Skin epidermis (tissue), 12 donors: Measurements from ENCODE around the gene SOX5.

Source experiments
- H3K27ac ChIP-seq, 21 experiments: fragments of 200-600 bp; sonication (generic) in 11 of 21; one replicate each; pipeline ENCODE4 v1.5.0; 2020; ENCODE audit warnings: mild to moderate bottlenecking in 3 of 21, inconsistent platforms in 2 of 21, moderate library complexity in 2 of 21
- H3K4me3 ChIP-seq, 7 experiments: fragments of 200-600 bp; sonication (generic) in 2 of 7; one replicate each; pipeline ENCODE4 v1.5.0; 2020; ENCODE audit warnings: inconsistent platforms in 2 of 7, mild to moderate bottlenecking in 2 of 7, moderate library complexity in 1 of 7

The SOX5 gene

GRCh38 chr12:23566133-23566532 lies 383.3 kb downstream of the SOX5 start:
- Histone ChIP-seq H3K4me3 (no peak overlapping the region), H3K27ac (no peak overlapping the region)

GRCh38 chr12:23564451-23565152 lies 384.9 kb downstream of the SOX5 start:
- Histone ChIP-seq H3K27ac (no peak overlapping the region), H3K4me3 (no peak overlapping the region)

- H3K27ac ChIP-seq = no peak overlapping the region
- H3K4me3 ChIP-seq = no peak overlapping the region
These were observed 387.8 kb downstream of the SOX5 start for GRCh38 chr12:23561364-23562345.

- no peak overlapping the region for H3K4me3 ChIP-seq
- H3K27ac ChIP-seq = no peak overlapping the region
These were observed 388.9 kb downstream of the SOX5 start for GRCh38 chr12:23560611-23561010.

- no peak overlapping the region for H3K4me3 ChIP-seq
- H3K27ac ChIP-seq = no peak overlapping the region
These were observed 390.2 kb downstream of the SOX5 start for GRCh38 chr12:23559268-23559753.

GRCh38 chr12:23556661-23557060 lies 392.8 kb downstream of the SOX5 start:
- Histone ChIP-seq H3K27ac (no peak overlapping the region), H3K4me3 (no peak overlapping the region)

GRCh38 chr12:23555825-23556207 lies 393.7 kb downstream of the SOX5 start:
- Histone ChIP-seq H3K4me3 (no peak overlapping the region), H3K27ac (no peak overlapping the region)

GRCh38 chr12:23555180-23555824 lies 394.2 kb downstream of the SOX5 start:
- Histone ChIP-seq H3K27ac (no peak overlapping the region), H3K4me3 (no peak overlapping the region)

GRCh38 chr12:23552417-23552816 lies 397.1 kb downstream of the SOX5 start:
- H3K27ac ChIP-seq = no peak overlapping the region
- no peak overlapping the region for H3K4me3 ChIP-seq

- Histone ChIP-seq H3K4me3 (no peak overlapping the region), H3K27ac (no peak overlapping the region)
These were observed 398.7 kb downstream of the SOX5 start for GRCh38 chr12:23550753-23551152.

GRCh38 chr12:23548742-23549141 lies 400.7 kb downstream of the SOX5 start:
- no peak overlapping the region for H3K4me3 ChIP-seq
- H3K27ac ChIP-seq = no peak overlapping the region

GRCh38 chr12:23546756-23547155 lies 402.7 kb downstream of the SOX5 start:
- no peak overlapping the region for H3K4me3 ChIP-seq
- H3K27ac ChIP-seq = no peak overlapping the region

GRCh38 chr12:23543767-23544166 lies 405.7 kb downstream of the SOX5 start:
- Histone ChIP-seq H3K27ac (no peak overlapping the region), H3K4me3 (no peak overlapping the region)

GRCh38 chr12:23542187-23542586 lies 407.3 kb downstream of the SOX5 start:
- H3K27ac ChIP-seq = no peak overlapping the region
- no peak overlapping the region for H3K4me3 ChIP-seq

- H3K4me3 ChIP-seq = no peak overlapping the region
- no peak overlapping the region for H3K27ac ChIP-seq
These were observed 408.9 kb downstream of the SOX5 start for GRCh38 chr12:23540572-23540971.

- H3K4me3 ChIP-seq = no peak overlapping the region
- H3K27ac ChIP-seq = no peak overlapping the region
These were observed 413.2 kb downstream of the SOX5 start for GRCh38 chr12:23536293-23536692.

- no peak overlapping the region for H3K27ac ChIP-seq
These were observed 414.0 kb downstream of the SOX5 start for GRCh38 chr12:23535441-23535840.

GRCh38 chr12:23534196-23534595 lies 415.3 kb downstream of the SOX5 start:
- Histone ChIP-seq H3K4me3 (no peak overlapping the region), H3K27ac (no peak overlapping the region)

More at GRCh38 chr12:23535441-23535840, 414.0 kb downstream of the SOX5 start:
- no peak overlapping the region for H3K4me3 ChIP-seq

- no peak overlapping the region for H3K27ac ChIP-seq
- no peak overlapping the region for H3K4me3 ChIP-seq
These were observed 415.8 kb downstream of the SOX5 start for GRCh38 chr12:23533699-23534098.

GRCh38 chr12:23533265-23533664 lies 416.2 kb downstream of the SOX5 start:
- Histone ChIP-seq H3K4me3 (no peak overlapping the region), H3K27ac (no peak overlapping the region)
